Liver (tissue), 9 donors: ENCODE results near the gene CRYGS. TPM values are rescaled to one million over a fixed set of nuclear protein-coding genes. Genes with fewer than 3 reads are reported as not detected.

Source experiments
- DNase-seq: peaks from one replicate; pipeline ENCODE4 v3.0.0-alpha.2; 2017; ENCODE audit warnings: low spot score
- H3K27ac ChIP-seq, 2 donors: one replicate each; pipeline ENCODE4 v1.7.0; 2013; ENCODE audit warnings: inconsistent platforms in 2 of 2, low read length in 2 of 2, control low read depth in 1 of 2, low read depth in 1 of 2, mild to moderate bottlenecking in 1 of 2
- H3K27me3 ChIP-seq, 4 donors: one replicate each; pipeline versions ENCODE4 v1.6.1 to v1.7.0; 2013; ENCODE audit warnings: low read length in 3 of 4, inconsistent platforms in 1 of 4, mild to moderate bottlenecking in 1 of 4, moderate library complexity in 1 of 4; ENCODE audit not compliant: control insufficient read depth in 4 of 4, insufficient read depth in 4 of 4
- H3K36me3 ChIP-seq, 4 donors: one replicate each; pipeline versions ENCODE4 v1.6.1 to v1.7.0; 2013; ENCODE audit warnings: low read length in 3 of 4, mild to moderate bottlenecking in 3 of 4, low read depth in 1 of 4, moderate library complexity in 1 of 4; ENCODE audit not compliant: control insufficient read depth in 4 of 4, insufficient read depth in 3 of 4
- H3K4me1 ChIP-seq, 4 donors: one replicate each; pipeline versions ENCODE4 v1.6.1 to v1.7.0; 2013; ENCODE audit warnings: low read length in 3 of 4, mild to moderate bottlenecking in 3 of 4, moderate library complexity in 1 of 4; ENCODE audit not compliant: control insufficient read depth in 4 of 4, insufficient read depth in 4 of 4
- H3K4me3 ChIP-seq, 3 donors: one replicate each; pipeline versions ENCODE4 v1.6.1 to v1.7.0; 2013; ENCODE audit warnings: low read length in 3 of 3, control low read depth in 1 of 3, low read depth in 1 of 3, mild to moderate bottlenecking in 1 of 3
- H3K9ac ChIP-seq, 2 donors: one replicate each; pipeline ENCODE4 v1.7.0; 2013; ENCODE audit warnings: low read length in 2 of 2, mild to moderate bottlenecking in 2 of 2, moderate library complexity in 2 of 2, control low read depth in 1 of 2, low read depth in 1 of 2
- H3K9me3 ChIP-seq, 4 donors: one replicate each; pipeline versions ENCODE4 v1.6.1 to v1.7.0; 2013; ENCODE audit warnings: low read length in 3 of 4; ENCODE audit not compliant: control insufficient read depth in 4 of 4
- EGR1 ChIP-seq, 2 donors: IDR thresholded peaks; 2 replicates each; pipeline ENCODE4 v1.6.1; 2016 to 2018; ENCODE audit warnings: antibody characterized with exemption in 2 of 2, low read depth in 2 of 2
- FOXA1 ChIP-seq: IDR thresholded peaks from 2 replicates; pipeline ENCODE4 v1.6.1; 2016; ENCODE audit warnings: antibody characterized with exemption
- FOXA2 ChIP-seq: IDR thresholded peaks from 2 replicates; pipeline ENCODE4 v1.6.1; 2016; ENCODE audit warnings: antibody characterized with exemption
- GABPA ChIP-seq, 2 donors: IDR thresholded peaks in 1 of 2; conservative IDR thresholded peaks in 1 of 2; 2 replicates each; pipeline ENCODE4 v1.6.1; 2016; ENCODE audit warnings: antibody characterized with exemption in 2 of 2, mild to moderate bottlenecking in 1 of 2, moderate library complexity in 1 of 2
- HNF4A ChIP-seq, 2 donors: conservative IDR thresholded peaks; 2 replicates each; pipeline ENCODE4 v1.6.1; 2016; ENCODE audit warnings: antibody characterized with exemption in 2 of 2, mild to moderate bottlenecking in 2 of 2
- HNF4G ChIP-seq: IDR thresholded peaks from 2 replicates; pipeline ENCODE4 v1.6.1; 2016; ENCODE audit warnings: antibody characterized with exemption
- JUND ChIP-seq, 2 donors: IDR thresholded peaks; 2 replicates each; pipeline ENCODE4 v1.6.1; 2016; ENCODE audit warnings: antibody characterized with exemption in 2 of 2
- NR2F2 ChIP-seq: IDR thresholded peaks from 2 replicates; pipeline ENCODE4 v1.6.1; 2016; ENCODE audit warnings: antibody characterized with exemption
- RAD21 ChIP-seq, 2 donors: IDR thresholded peaks; 2 replicates each; pipeline ENCODE4 v1.6.1; 2016; ENCODE audit warnings: antibody characterized with exemption in 2 of 2, mild to moderate bottlenecking in 2 of 2
- RXRA ChIP-seq, 2 donors: IDR thresholded peaks; 2 replicates each; pipeline ENCODE4 v1.6.1; 2017 to 2018; ENCODE audit warnings: antibody characterized with exemption in 2 of 2, mild to moderate bottlenecking in 1 of 2
- SP1 ChIP-seq: IDR thresholded peaks from 2 replicates; pipeline ENCODE4 v1.6.1; 2018; ENCODE audit warnings: antibody characterized with exemption, mild to moderate bottlenecking
- TAF1 ChIP-seq: conservative IDR thresholded peaks from 2 replicates; pipeline ENCODE4 v1.6.1; 2016; ENCODE audit warnings: antibody characterized with exemption, mild to moderate bottlenecking
- YY1 ChIP-seq: IDR thresholded peaks from 2 replicates; pipeline ENCODE4 v1.6.1; 2016; ENCODE audit warnings: antibody characterized with exemption, mild to moderate bottlenecking
- WGBS: extraction: QIAGEN DNeasy Blood & Tissue Kit; methylation state at CpG from one replicate; pipeline ENCODE4 v1.1.7; 2013; 5-methylcytosine and 5-hydroxymethylcytosine counted together
- polyA plus RNA-seq, 2 donors: library from polyadenylated mRNA; stranded (reverse) in 1 of 2; unstranded in 1 of 2; fragments of 200-250 nt in 1 of 2; fragments of >200 nt in 1 of 2; fragmentation: Nextera tagmentation in 1 of 2; extraction: Ambion mirVana in 1 of 2; gene quantifications; one replicate each; pipeline versions ENCODE4 v1.2.1 to v1.2.3, GENCODE V29; 2013 to 2015
- total RNA-seq, 2 donors: library from RNA; depleted of rRNA; stranded (reverse); fragments of >200 nt; gene quantifications; one replicate each; pipeline ENCODE4 v1.2.3, GENCODE V29; 2014
- TF ChIP-seq, protein P1 (sequence below): IDR thresholded peaks from 2 replicates; pipeline ENCODE4 v1.6.1; 2016; ENCODE audit warnings: antibody characterized with exemption
- TF ChIP-seq, protein P2 (sequence below): IDR thresholded peaks from 2 replicates; pipeline ENCODE4 v1.6.1; 2016; ENCODE audit warnings: antibody characterized with exemption, mild to moderate bottlenecking
- TF ChIP-seq, protein P3 (sequence below): IDR thresholded peaks from 2 replicates; pipeline ENCODE4 v1.6.1; 2016; ENCODE audit warnings: antibody characterized with exemption
- TF ChIP-seq, protein P4 (sequence below): fragments of 150-350 bp; IDR thresholded peaks from 2 replicates; pipeline ENCODE4 v1.5.1; 2017; ENCODE audit warnings: improper control_type of control experiment, low read depth, low read length; ENCODE audit not compliant: missing input control
- TF ChIP-seq, protein P5 (sequence below): IDR thresholded peaks from 2 replicates; pipeline ENCODE4 v1.6.1; 2016; ENCODE audit warnings: antibody characterized with exemption
- donor health status: healthy.
- donor health status: healthy.
- donor health status: healthy.
- donor health status: healthy.
- donor health status: healthy.

CRYGS gene
- total and polyA plus RNA-seq, 4 donors: 0.53 to 3.6 (median 1.2) TPM

DNA sequence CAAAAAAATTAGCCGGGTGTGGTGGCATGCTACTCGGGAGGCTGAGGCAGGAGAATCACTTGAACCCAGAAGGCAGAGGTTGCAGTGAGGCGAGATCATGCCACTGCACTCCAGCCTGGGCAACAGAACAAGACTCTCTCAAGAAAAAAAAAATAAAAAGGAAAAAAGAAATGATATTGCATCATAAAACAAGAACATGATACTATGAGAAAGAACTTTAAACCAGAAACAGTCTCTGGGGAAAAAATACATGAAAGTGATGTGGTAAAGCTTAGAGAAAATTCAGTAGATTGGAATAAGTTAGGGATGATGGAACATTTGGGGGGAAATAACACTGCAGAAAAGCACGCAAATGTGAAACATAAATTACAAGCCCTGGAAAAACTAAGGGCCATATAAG, 54.7 kb downstream of the CRYGS start:
- 91% methylated on average over 4 of the region's 4 CpGs for WGBS
- DNase-seq: no peak
- Histone ChIP-seq H3K4me3 (no peak overlapping the region), H3K9ac (no peak overlapping the region), H3K27ac (no peak overlapping the region), H3K4me1 (peaks cover 0 to 1% (median 0%) of the 10 kb centered on the region in 4 donors), H3K9me3 (no peaks in the 10 kb centered on the region), H3K27me3 (no peaks in the 10 kb centered on the region), H3K36me3 (no peaks in the 10 kb centered on the region)
- no peak for TF ChIP-seq FOXA1
- no peak for TF ChIP-seq HNF4A (conservative IDR thresholded peaks at IDR 0.05)
- no peak for TF ChIP-seq HNF4G
- TF ChIP-seq, protein P1, sequence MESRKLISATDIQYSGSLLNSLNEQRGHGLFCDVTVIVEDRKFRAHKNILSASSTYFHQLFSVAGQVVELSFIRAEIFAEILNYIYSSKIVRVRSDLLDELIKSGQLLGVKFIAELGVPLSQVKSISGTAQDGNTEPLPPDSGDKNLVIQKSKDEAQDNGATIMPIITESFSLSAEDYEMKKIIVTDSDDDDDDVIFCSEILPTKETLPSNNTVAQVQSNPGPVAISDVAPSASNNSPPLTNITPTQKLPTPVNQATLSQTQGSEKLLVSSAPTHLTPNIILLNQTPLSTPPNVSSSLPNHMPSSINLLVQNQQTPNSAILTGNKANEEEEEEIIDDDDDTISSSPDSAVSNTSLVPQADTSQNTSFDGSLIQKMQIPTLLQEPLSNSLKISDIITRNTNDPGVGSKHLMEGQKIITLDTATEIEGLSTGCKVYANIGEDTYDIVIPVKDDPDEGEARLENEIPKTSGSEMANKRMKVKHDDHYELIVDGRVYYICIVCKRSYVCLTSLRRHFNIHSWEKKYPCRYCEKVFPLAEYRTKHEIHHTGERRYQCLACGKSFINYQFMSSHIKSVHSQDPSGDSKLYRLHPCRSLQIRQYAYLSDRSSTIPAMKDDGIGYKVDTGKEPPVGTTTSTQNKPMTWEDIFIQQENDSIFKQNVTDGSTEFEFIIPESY: no peak
- TF ChIP-seq, protein P2, sequence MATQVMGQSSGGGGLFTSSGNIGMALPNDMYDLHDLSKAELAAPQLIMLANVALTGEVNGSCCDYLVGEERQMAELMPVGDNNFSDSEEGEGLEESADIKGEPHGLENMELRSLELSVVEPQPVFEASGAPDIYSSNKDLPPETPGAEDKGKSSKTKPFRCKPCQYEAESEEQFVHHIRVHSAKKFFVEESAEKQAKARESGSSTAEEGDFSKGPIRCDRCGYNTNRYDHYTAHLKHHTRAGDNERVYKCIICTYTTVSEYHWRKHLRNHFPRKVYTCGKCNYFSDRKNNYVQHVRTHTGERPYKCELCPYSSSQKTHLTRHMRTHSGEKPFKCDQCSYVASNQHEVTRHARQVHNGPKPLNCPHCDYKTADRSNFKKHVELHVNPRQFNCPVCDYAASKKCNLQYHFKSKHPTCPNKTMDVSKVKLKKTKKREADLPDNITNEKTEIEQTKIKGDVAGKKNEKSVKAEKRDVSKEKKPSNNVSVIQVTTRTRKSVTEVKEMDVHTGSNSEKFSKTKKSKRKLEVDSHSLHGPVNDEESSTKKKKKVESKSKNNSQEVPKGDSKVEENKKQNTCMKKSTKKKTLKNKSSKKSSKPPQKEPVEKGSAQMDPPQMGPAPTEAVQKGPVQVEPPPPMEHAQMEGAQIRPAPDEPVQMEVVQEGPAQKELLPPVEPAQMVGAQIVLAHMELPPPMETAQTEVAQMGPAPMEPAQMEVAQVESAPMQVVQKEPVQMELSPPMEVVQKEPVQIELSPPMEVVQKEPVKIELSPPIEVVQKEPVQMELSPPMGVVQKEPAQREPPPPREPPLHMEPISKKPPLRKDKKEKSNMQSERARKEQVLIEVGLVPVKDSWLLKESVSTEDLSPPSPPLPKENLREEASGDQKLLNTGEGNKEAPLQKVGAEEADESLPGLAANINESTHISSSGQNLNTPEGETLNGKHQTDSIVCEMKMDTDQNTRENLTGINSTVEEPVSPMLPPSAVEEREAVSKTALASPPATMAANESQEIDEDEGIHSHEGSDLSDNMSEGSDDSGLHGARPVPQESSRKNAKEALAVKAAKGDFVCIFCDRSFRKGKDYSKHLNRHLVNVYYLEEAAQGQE: no peak
- TF ChIP-seq, protein P3, sequence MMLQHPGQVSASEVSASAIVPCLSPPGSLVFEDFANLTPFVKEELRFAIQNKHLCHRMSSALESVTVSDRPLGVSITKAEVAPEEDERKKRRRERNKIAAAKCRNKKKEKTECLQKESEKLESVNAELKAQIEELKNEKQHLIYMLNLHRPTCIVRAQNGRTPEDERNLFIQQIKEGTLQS: no peak
- TF ChIP-seq TAF1: no peak
- no peak for TF ChIP-seq RAD21 (IDR thresholded peaks at IDR 0.05)
- TF ChIP-seq EGR1 (IDR thresholded peaks at IDR 0.05; ENCODE audit: low read depth in 2 of 2): no peak
- no peak for TF ChIP-seq GABPA (IDR thresholded peaks at IDR 0.05 in 1 of 2, conservative IDR thresholded peaks at IDR 0.05 in 1 of 2)
- TF ChIP-seq, protein P4, sequence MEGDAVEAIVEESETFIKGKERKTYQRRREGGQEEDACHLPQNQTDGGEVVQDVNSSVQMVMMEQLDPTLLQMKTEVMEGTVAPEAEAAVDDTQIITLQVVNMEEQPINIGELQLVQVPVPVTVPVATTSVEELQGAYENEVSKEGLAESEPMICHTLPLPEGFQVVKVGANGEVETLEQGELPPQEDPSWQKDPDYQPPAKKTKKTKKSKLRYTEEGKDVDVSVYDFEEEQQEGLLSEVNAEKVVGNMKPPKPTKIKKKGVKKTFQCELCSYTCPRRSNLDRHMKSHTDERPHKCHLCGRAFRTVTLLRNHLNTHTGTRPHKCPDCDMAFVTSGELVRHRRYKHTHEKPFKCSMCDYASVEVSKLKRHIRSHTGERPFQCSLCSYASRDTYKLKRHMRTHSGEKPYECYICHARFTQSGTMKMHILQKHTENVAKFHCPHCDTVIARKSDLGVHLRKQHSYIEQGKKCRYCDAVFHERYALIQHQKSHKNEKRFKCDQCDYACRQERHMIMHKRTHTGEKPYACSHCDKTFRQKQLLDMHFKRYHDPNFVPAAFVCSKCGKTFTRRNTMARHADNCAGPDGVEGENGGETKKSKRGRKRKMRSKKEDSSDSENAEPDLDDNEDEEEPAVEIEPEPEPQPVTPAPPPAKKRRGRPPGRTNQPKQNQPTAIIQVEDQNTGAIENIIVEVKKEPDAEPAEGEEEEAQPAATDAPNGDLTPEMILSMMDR: no peak
- no peak for TF ChIP-seq FOXA2
- TF ChIP-seq NR2F2: no peak
- TF ChIP-seq SP1: no peak
- TF ChIP-seq, protein P5, sequence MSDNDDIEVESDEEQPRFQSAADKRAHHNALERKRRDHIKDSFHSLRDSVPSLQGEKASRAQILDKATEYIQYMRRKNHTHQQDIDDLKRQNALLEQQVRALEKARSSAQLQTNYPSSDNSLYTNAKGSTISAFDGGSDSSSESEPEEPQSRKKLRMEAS: no peak
- no peak for TF ChIP-seq JUND (IDR thresholded peaks at IDR 0.05)
- no peak for TF ChIP-seq RXRA (IDR thresholded peaks at IDR 0.05)
- no peak for TF ChIP-seq YY1

Other genes with a start within 250 kb of the CRYGS start
- gene DGKG, start 182.1 kb downstream of the CRYGS start, total RNA-seq: 1 to 10 TPM; 2.1 to 7.8 TPM
- 1 to 10 TPM in 1 of 2 donors, under 1 TPM in 1; 0.84 to 1.2 TPM for gene DGKG, start 182.1 kb downstream of the CRYGS start, polyA plus RNA-seq
- gene TBCCD1, start 23.0 kb upstream of the CRYGS start, total RNA-seq: 10 to 100 TPM; 15.5 to 16.2 TPM
- 1 to 10 TPM; 4.9 to 5.6 TPM for gene TBCCD1, start 23.0 kb upstream of the CRYGS start, polyA plus RNA-seq
- 100 to 1,000 TPM in 1 of 2 donors, 10 to 100 TPM in 1; 30.2 to 101 TPM for gene DNAJB11, start 26.3 kb upstream of the CRYGS start, total RNA-seq
- 10 to 100 TPM; 44.7 to 67.3 TPM for gene DNAJB11, start 26.3 kb upstream of the CRYGS start, polyA plus RNA-seq
- gene AHSG, start 68.7 kb upstream of the CRYGS start, total RNA-seq: 1,000 to 10,000 TPM in 1 of 2 donors, 100 to 1,000 TPM in 1; 965 to 4,470 TPM
- 1,000 to 10,000 TPM; 1,784 to 2,316 TPM for gene AHSG, start 68.7 kb upstream of the CRYGS start, polyA plus RNA-seq
- 10 to 100 TPM in 1 of 2 donors, 1 to 10 TPM in 1; 3.1 to 10.8 TPM for gene FETUB, start 96.0 kb upstream of the CRYGS start, total RNA-seq
- 10 to 100 TPM in 1 of 2 donors, 1 to 10 TPM in 1; 8.0 to 28.6 TPM for gene FETUB, start 96.0 kb upstream of the CRYGS start, polyA plus RNA-seq
- 100 to 1,000 TPM in 1 of 2 donors, 10 to 100 TPM in 1; 41.8 to 139 TPM for gene HRG, start 121.6 kb upstream of the CRYGS start, total RNA-seq
- gene HRG, start 121.6 kb upstream of the CRYGS start, polyA plus RNA-seq: 100 to 1,000 TPM; 315 to 837 TPM
- 100 to 1,000 TPM; 605 to 918 TPM for gene KNG1, start 173.0 kb upstream of the CRYGS start, total RNA-seq
- gene KNG1, start 173.0 kb upstream of the CRYGS start, polyA plus RNA-seq: 100 to 1,000 TPM; 647 to 785 TPM
- gene EIF4A2, start 239.2 kb upstream of the CRYGS start, total RNA-seq: 100 to 1,000 TPM; 255 to 373 TPM
- 10 to 100 TPM; 81.4 to 89.9 TPM for gene EIF4A2, start 239.2 kb upstream of the CRYGS start, polyA plus RNA-seq